SKM-1 treated with dmso at 0.1 percent for 144 hours (cell line): ENCODE results near the gene NDUFB10.
"Not testable (repeated sequence)": the region's sequence is repeated elsewhere in the genome, so short reads cannot be mapped to it uniquely, and the experiment has no call there.

ENCODE experiments used
- DNase-seq: peaks from one replicate; lab custom pipeline; 2025; ENCODE audit not compliant: unreplicated experiment; lab: John Stamatoyannopoulos, UW

NDUFB10 gene

GRCh38 chr16:1959269-1960039 is at the start of gene NDUFB10:
Gene NDUFB10 (plus strand): TSS chr16:1959538. CDS start chr16:1959625, 87 bp downstream.
- DNase-seq = peak; percentile 82

GRCh38 chr16:1909561-1910231 is 49.6 kb upstream of the NDUFB10 start:
- no peak for DNase-seq

- no peak for DNase-seq
These were observed 47.7 kb upstream of the NDUFB10 start for GRCh38 chr16:1911467-1912214.

GRCh38 chr16:1912215-1912543 is 47.2 kb upstream of the NDUFB10 start:
- DNase-seq = no peak

- DNase-seq = no peak
These were observed 45.8 kb upstream of the NDUFB10 start for GRCh38 chr16:1913327-1914083.

- no peak for DNase-seq
These were observed 45.2 kb upstream of the NDUFB10 start for GRCh38 chr16:1914084-1914608.

- no peak for DNase-seq
These were observed 44.4 kb upstream of the NDUFB10 start for GRCh38 chr16:1914988-1915387.

- DNase-seq = no peak
These were observed 43.4 kb upstream of the NDUFB10 start for GRCh38 chr16:1915732-1916639.

GRCh38 chr16:1916640-1916990 is 42.7 kb upstream of the NDUFB10 start:
- DNase-seq = no peak

GRCh38 chr16:1917056-1917664 is 42.2 kb upstream of the NDUFB10 start:
- no peak for DNase-seq

GRCh38 chr16:1917665-1918350 is 41.5 kb upstream of the NDUFB10 start:
- no peak for DNase-seq

- no peak for DNase-seq
These were observed 40.7 kb upstream of the NDUFB10 start, which contains the start of gene HS3ST6 for GRCh38 chr16:1918351-1919326. Gene HS3ST6 (minus strand): TSS chr16:1918415. CDS start chr16:1918323, 92 bp downstream.

GRCh38 chr16:1919327-1919998 is 39.9 kb upstream of the NDUFB10 start:
- no peak for DNase-seq

- not testable (repeated sequence) for DNase-seq
These were observed 39.2 kb upstream of the NDUFB10 start for GRCh38 chr16:1920122-1920521.

- no peak for DNase-seq
These were observed 38.6 kb upstream of the NDUFB10 start for GRCh38 chr16:1920727-1921171.

- no peak for DNase-seq
These were observed 37.0 kb upstream of the NDUFB10 start for GRCh38 chr16:1922357-1922756.
